ENCODE results near the gene SEMA7A. TPM values are rescaled to one million over a fixed set of nuclear protein-coding genes. Genes with fewer than 3 reads are reported as not detected.

SEMA7A gene
- total RNA-seq, 2 donors from 2014 or later = 1.2 to 4.9 TPM

DNA sequence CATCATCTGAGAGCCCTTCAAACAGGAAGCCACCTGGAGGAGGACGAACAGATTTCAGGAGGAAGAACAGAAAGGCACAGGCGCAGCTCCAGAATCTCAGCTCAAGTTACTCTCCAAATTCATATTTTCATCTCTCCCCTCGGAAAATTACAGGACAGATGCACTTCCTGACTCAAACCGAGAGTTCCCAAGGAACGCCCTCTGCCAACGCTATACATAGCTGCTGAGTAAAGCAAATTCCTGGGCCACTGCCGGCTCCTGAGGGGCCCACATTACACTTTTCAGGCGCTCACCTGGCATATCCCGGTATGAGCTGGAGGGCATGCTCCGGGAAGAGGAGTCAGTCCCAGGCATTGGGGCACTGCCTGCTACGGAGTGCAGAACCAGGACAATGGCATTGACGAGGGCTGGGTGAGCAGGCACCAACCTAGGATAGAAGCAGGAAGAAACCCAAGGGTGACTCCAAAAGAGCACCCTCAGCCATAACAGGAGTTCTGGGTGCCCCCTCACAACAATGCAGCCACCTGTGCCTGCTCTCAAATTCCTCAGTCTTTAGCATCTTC is 16.0 kb upstream of the SEMA7A start:
- H3K36me3 ChIP-seq = peaks cover 65% of the 10 kb centered on the region
- no peak for DNase-seq (ENCODE audit: low spot score)
- no peak overlapping the region for H3K4me3 ChIP-seq

DNA sequence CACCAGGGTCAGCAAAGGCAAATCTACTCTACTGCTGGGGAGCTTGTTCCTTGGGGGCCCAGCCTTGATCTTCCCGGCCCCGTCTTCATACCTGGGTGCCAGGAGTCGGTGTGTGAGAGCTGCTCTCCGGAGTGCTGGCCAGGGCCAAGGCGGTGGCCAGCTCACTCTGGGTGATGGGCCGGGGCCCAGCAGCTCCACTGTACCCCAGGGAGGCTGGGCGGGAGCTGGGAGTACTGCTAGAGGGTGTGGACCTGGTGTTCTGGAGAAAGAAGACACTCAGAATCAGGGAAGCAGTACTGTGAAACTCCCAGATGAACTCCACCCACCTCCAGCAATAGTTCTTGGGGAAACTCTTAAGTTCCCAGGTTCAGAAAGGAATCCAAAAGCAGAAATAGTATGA is 15.3 kb upstream of the SEMA7A start:
- no peaks in the 10 kb centered on the region for H3K4me1 ChIP-seq (ENCODE audit: control insufficient read depth in 1 of 2, low read depth in 2 of 2)
- no peak overlapping the region for H3K27ac ChIP-seq
- H3K36me3 ChIP-seq = peaks cover 65% of the 10 kb centered on the region
- DNase-seq (ENCODE audit: low spot score) (no peak), ATAC-seq (ENCODE audit: insufficient number of reproducible peaks, low FRiP score, low read depth) (no peak)
- H3K4me3 ChIP-seq = no peak overlapping the region
- no peaks in the 10 kb centered on the region for H3K27me3 ChIP-seq (replicated peaks; ENCODE audit: insufficient read depth)
- TF ChIP-seq, protein P1, sequence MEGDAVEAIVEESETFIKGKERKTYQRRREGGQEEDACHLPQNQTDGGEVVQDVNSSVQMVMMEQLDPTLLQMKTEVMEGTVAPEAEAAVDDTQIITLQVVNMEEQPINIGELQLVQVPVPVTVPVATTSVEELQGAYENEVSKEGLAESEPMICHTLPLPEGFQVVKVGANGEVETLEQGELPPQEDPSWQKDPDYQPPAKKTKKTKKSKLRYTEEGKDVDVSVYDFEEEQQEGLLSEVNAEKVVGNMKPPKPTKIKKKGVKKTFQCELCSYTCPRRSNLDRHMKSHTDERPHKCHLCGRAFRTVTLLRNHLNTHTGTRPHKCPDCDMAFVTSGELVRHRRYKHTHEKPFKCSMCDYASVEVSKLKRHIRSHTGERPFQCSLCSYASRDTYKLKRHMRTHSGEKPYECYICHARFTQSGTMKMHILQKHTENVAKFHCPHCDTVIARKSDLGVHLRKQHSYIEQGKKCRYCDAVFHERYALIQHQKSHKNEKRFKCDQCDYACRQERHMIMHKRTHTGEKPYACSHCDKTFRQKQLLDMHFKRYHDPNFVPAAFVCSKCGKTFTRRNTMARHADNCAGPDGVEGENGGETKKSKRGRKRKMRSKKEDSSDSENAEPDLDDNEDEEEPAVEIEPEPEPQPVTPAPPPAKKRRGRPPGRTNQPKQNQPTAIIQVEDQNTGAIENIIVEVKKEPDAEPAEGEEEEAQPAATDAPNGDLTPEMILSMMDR (IDR thresholded peaks at IDR 0.05) = no peak
- no peaks in the 10 kb centered on the region for H3K9me3 ChIP-seq

More for the DNA sequence above, 16.0 kb upstream of the SEMA7A start:
- no peaks in the 10 kb centered on the region for H3K9me3 ChIP-seq
- H3K4me1 ChIP-seq (ENCODE audit: control insufficient read depth in 1 of 2, low read depth in 2 of 2) = no peaks in the 10 kb centered on the region
- H3K27ac ChIP-seq = no peak overlapping the region
- ATAC-seq (ENCODE audit: insufficient number of reproducible peaks, low FRiP score, low read depth) = no peak
- TF ChIP-seq, protein P1 (IDR thresholded peaks at IDR 0.05) = no peak
- no peaks in the 10 kb centered on the region for H3K27me3 ChIP-seq (replicated peaks; ENCODE audit: insufficient read depth)

DNA sequence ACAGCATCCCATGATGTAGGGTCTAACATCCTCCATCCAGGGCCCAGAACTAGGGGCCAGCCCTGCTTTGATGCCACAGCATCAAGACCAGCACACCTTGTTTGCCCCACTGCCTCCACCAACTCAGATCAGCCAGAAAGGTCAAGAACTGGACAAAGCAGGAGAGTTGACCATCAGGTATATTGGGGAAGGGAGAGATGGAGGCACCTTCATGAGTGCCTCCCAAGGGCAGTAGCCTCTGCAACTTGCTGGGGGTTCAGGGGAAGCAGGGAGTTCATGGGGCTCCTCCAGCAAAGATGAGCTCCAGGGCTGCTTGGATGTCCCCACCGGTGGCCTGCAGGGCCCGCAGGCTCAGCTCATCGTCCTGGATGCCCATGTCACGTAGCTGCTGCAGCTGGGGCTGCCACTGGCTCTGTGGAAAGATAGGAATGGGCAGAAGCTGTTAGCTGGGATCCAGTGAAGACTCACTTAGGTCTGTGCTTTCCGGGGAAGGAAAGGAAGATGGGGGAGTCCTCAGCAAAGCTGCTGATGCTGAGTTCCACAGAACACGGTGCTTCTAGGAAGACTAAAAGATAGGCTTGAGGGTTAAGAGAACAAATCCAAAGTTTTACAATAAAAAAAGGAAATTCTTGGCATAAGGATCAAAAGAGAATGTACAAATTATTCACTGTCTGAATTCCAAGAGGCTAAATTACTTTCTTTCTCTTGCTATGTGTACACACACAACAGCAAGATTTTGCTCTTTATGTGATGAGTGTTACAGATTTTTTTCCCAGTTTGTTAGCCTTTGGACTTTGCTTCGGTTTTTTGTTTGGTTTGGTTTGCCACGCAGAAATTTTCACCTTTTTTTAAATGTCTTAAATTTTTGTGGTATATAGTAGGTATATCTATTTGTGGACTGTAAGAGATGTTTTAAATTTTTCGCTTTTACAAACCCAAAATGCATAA is 12.3 kb upstream of the SEMA7A start:
- TF ChIP-seq, protein P1 (IDR thresholded peaks at IDR 0.05) = no peak
- Histone ChIP-seq H3K9me3 (no peaks in the 10 kb centered on the region), H3K4me3 (no peak overlapping the region), H3K27me3 (replicated peaks; ENCODE audit: insufficient read depth) (no peaks in the 10 kb centered on the region), H3K27ac (no peak overlapping the region), H3K4me1 (ENCODE audit: control insufficient read depth in 1 of 2, low read depth in 2 of 2) (no peaks in the 10 kb centered on the region), H3K36me3 (peaks cover 48% of the 10 kb centered on the region)
- no peak for DNase-seq (ENCODE audit: low spot score)
- no peak for ATAC-seq (ENCODE audit: insufficient number of reproducible peaks, low FRiP score, low read depth)

DNA sequence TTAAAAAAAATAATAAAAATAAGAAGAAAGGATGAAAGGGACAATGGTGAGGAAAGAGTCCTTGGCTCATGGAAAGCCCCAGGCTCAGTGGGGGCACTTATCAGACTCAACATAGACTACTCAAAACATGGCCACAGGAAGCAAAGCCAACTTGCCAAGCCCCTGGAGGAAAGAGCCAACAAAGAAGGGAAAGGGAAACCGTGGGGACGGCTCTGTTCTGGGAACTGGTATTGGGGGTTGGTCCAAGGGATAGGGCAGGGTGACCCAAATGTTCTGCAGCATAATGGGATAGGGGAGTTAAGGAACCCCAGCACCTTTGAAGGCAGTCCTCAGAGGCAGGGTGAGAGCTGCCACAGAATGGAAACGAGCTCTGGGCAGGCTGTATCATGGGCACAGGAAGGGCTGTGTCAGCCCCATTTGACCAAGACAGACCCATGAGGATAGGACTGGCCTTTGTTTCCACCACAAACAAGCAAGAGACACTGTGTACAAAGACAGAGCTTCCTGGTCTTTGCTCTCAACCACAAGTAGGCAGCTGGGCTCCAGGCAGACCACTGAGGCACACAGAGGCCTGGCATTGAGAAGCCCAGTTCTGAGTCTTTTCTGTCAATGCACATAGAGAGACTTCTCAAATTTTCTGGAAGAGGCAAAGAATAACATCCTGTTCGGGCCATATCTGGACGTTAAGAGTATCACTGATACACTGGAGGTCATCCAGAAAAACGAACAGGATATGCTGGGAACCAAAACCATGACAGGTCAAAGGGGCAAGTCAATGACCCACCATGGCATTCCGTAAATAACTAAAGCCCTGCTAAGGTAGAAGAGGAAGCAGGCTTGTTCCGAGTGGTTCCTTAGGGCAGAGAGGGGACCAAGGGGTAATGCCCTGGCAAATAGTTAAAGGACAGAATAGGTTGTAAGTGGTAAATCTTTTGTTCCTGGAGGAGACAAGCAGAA is 10.6 kb upstream of the SEMA7A start:
- DNase-seq (ENCODE audit: low spot score) = no peak
- H3K36me3 ChIP-seq = peaks cover 32% of the 10 kb centered on the region
- ATAC-seq (ENCODE audit: insufficient number of reproducible peaks, low FRiP score, low read depth) = no peak

More for the DNA sequence above, 10.6 kb upstream of the SEMA7A start:
- TF ChIP-seq, protein P1 (IDR thresholded peaks at IDR 0.05) = no peak
- Histone ChIP-seq H3K27me3 (replicated peaks; ENCODE audit: insufficient read depth) (no peaks in the 10 kb centered on the region), H3K4me1 (ENCODE audit: control insufficient read depth in 1 of 2, low read depth in 2 of 2) (no peaks in the 10 kb centered on the region), H3K9me3 (no peaks in the 10 kb centered on the region), H3K27ac (no peak overlapping the region), H3K4me3 (no peak overlapping the region)
